ENCODE results near the gene CHRNB1.
A peak's percentile ranks its signal among the peaks of the same experiment; 100 is the strongest.

The CHRNB1 gene

GRCh38 chr17:7415784-7416183 lies 29.1 kb upstream of the CHRNB1 start:
- DNase-seq = no peak

DNA sequence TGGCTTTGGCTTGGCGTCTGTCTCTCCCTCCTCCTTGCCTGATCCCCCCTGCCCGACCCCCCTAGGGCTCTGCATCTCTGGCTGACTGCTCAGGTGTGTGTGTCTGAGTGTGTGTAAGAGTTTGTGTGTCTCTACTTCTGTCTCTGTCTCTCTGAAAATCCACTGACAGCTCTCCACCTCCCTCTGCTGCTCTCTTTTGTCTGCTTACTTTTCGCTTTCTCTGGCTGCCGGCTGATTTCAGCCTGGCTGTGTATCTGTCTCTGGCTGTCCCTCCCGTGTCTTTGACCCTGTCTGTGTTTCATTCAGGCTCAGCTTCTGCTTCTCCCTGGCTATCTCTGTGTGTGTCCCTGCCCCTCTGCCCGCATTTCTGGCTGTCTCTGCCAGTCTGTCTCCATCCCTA lies 28.5 kb upstream of the CHRNB1 start:
- DNase-seq = no peak

DNA sequence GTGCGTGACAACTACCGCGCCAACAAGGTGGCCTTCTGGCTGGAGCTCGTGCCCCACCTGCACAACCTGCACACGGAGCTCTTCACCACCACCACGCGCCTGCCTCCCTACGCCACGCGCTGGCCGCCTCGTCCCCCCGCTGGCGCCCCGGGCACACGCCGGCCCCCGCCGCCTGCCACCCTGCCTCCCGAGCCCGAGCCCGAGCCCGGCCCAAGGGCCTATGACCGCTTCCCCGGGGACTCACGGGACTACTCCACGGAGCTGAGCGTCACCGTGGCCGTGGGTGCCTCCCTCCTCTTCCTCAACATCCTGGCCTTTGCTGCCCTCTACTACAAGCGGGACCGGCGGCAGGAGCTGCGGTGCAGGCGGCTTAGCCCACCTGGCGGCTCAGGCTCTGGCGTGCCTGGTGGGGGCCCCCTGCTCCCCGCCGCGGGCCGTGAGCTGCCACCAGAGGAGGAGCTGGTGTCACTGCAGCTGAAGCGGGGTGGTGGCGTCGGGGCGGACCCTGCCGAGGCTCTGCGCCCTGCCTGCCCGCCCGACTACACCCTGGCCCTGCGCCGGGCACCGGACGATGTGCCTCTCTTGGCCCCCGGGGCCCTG lies 27.7 kb upstream of the CHRNB1 start:
- DNase-seq = no peak

DNA sequence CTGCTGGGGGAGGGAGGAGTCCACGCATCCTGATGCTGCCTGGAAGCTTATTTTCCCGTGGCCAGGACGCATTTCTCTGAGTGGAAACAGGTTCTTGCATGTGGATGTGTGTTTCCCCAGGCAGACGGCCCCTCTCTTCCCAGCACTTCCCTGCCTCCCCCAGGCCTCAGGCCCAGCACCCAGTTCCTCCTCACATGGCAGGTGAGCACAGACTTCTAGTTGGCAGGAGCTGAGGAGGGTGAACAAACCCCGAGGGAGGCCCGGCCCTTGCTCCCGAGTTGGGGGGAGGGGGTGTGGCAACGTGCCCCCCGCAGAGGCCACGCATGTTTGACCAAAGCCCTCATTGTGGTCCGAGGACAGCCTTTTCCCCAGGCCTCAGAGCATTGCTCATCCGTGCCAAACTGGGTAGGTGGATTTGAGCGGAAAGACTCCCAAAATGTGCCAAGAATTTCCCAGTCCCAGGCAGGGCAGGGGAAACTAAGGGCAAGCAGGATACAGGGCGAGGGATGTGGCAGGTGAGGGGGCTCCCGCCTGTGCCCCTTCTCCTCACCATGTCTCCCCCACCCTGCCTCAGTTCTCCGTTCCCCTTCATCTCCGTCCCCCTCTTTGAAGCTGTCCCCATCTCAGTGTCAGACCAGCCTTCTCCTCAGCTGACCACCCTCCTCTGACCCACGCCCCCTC lies 26.2 kb upstream of the CHRNB1 start:
- DNase-seq = no peak

DNA sequence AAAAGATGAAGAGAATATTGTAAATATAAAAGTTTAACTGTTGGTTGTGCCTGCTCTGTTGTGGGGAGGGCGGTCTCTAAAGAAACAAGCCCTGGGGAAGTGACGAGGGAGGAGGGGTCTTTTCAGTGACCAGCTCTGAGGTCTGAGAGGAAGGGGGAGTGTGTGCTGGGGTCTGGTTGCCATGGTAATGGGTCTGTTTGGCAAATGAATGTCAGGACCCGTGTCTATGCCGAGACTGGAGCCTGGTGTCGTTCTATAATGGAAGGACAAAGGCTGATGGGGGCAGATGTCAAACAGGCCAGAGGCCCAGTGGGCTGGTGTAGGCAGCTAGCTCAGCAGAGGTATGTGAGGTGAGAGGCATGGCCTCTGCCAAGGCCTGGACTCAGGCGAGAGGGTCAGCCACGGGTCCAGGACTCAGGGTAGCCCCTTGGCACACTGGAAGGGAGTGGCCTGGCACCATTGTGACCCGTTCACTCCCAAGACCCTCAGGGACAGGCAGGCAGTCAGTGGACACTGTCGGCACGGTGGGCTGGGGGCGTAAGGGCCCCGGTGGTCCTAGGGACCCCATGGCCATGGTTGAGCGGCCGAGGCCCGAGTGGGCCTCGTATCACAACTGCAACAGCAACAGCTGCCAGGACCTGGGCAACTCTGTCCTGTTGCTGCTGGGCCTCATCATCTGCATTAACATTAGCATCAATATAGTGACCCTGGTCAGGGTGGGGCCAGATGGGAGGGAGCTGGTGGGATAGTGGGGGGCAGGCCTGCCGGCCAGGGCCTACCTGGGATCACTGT lies 24.8 kb upstream of the CHRNB1 start, which contains the start of gene SPEM1:
SPEM1 (plus strand) TSS at position 506 of the 792 bp plus-strand sequence; CDS start at position 567, 61 bp downstream.
- DNase-seq = no peak

DNA sequence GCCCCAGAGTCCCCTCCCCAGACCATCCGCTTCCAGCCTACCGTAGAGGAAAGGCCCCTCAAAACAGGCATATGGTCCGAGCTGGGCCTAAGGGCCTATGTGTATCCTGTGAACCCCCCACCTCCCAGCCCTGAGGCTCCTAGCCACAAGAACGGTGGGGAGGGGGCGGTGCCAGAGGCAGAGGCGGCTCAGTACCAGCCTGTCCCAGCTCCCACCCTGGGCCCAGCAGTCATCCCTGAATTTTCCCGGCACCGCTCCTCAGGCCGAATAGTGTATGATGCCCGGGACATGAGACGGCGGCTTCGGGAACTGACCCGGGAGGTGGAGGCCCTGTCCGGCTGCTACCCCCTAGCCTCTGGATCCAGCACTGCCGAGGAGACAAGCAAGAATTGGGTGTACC lies 23.7 kb upstream of the CHRNB1 start:
- DNase-seq = no peak

DNA sequence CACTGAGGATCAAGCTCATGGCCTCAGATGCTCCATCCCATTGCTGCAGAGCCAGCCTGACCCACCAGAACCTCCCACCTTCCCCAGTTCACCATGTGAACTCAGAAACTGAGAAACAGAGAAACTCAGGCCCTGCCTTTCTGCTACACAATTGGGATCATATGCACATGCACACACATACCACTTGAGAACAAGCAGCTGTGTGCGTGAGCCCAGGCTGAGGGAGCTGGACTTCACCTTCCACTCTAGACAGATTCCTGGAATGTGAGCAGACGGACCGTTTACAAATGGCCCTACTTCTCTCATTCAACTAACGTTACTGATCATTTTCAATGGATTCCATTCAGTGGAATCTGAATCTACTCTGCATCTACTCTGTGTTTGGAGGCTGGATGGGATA lies 21.2 kb upstream of the CHRNB1 start:
- no peak for DNase-seq

DNA sequence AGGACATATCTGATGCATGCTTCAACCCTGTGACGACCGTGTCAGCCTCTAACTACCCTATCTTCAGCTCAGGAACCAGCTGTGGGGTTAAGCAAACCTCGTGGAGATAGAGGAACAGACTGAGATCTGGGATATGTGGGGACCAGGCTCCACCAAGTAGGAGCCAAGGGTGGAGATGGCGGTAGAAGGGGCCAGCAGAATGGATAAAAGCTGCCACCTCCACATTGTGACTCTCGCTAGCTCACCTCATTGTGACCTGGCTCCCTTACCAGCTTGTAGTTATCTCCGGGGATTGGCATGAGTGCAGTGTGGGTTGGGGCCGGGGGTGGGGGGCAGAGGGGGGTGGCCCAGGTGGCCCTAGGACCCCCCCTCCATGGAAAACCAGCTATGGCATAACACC lies 19.5 kb upstream of the CHRNB1 start, which contains the start of gene SPEM2:
SPEM2 (plus strand) TSS at position 301 of the 400 bp plus-strand sequence; CDS start at position 374, 73 bp downstream.
- DNase-seq = no peak

DNA sequence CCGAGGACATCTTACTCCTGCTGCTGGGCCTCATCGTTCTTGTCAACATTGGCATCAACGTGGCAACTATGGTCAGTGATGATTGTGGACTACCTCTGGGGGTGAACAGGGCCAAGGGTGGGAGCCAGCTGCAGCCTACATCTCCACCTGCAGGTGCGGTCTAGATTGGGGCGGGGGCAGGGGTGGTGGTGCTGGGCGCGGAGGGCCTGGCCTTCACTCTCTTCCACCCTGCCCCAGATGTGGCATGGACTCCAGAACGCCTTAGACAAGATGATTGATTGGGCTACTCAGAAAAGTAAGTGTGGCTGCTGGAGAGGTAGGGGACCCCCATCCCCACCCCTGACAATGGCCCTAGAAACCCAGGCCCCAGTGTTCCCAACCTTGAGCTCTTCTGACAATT lies 19.1 kb upstream of the CHRNB1 start:
- DNase-seq = no peak

DNA sequence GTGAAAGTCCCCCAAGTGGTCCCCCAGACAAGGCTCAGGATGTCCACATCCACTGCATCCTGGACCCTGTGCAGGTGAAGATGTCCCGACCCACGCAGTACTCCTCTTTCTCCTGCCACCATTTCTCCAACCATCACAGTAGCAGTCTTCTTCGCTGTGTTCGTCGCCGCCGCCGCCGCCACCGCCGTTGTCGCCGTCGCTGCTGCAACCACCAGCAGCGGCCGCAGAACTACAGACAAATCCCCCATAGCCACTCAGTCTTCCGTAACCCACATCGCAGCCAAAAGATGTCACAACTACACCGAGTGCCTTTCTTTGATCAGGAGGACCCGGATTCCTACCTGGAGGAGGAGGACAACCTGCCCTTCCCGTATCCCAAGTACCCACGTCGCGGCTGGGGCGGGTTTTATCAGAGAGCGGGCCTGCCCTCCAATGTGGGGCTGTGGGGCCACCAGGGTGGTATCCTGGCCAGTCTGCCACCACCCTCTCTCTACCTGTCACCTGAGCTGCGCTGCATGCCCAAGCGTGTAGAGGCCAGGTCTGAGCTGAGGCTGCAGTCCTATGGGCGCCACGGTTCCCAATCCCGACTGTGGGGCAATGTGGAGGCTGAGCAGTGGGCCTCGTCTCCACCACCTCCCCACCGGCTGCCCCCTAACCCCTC lies 18.5 kb upstream of the CHRNB1 start:
- DNase-seq = no peak

DNA sequence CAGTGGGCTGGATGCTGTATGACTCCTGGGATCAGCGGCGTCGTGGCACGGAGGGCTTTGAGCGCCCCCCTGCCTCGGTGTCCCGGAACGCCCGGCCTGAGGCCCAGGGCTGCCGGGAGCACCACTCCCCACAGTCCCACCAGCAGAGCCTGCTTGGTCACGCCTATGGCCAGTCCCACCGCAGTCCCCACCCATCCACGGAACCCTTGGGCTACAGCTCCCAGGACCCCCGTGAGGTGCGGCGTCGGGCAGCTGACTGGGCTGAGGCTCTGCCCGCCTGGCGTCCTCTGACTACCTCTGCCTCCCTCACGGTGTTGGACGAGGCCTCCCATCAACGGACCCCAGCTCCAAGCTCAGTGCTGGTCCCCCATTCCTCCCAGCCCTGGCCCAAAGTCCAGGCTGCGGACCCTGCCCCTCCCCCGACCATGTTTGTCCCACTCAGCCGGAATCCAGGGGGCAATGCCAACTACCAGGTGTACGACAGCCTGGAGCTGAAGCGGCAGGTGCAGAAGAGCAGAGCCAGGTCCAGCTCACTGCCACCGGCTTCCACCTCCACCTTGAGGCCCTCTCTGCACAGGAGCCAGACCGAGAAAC lies 17.9 kb upstream of the CHRNB1 start:
- no peak for DNase-seq

DNA sequence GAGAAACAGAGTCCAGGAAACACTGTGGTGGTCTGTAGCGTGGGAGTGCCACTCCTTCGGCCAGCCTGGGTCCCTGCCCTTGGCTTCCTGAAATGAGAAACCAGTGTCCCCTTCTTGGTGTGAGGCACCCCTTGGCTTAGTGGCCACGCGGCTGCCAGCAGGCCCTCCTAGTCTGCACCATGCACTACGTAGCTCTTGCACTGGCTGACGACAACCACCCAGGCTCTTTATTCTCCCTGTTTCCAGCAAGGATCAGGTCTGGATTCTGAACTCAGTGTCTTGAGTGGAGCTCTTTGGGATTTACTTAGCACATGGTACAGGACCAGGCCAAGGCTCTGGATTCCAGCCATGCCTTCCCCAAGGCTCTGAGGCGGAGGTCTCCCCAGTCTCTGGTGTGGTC lies 17.3 kb upstream of the CHRNB1 start:
- DNase-seq = no peak

DNA sequence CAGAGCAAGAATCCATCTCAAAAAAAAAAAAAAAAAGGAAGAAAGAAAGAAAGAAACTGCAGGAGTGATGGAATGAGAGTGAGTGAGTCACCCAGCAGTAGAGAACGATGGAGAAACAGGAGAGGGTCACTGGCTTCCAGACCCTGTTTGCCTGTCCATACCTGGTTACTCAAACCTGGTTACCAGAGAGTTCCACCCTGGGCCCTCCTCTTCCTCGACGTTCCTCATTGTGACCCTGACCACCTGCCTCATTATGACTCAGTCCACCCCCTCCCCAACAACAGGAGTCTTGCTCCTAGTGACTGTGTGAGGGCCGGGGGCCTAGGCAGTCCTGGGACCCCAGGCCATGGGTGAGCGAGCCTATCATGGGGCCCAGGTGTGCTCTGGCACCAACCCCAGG lies 16.3 kb upstream of the CHRNB1 start, which contains the start of gene SPEM3:
SPEM3 (plus strand) TSS at position 301 of the 400 bp plus-strand sequence; CDS start at position 347, 46 bp downstream.
- no peak for DNase-seq

- DNase-seq = no peak
Observed at GRCh38 chr17:7429722-7430121, 15.1 kb upstream of the CHRNB1 start.

DNA sequence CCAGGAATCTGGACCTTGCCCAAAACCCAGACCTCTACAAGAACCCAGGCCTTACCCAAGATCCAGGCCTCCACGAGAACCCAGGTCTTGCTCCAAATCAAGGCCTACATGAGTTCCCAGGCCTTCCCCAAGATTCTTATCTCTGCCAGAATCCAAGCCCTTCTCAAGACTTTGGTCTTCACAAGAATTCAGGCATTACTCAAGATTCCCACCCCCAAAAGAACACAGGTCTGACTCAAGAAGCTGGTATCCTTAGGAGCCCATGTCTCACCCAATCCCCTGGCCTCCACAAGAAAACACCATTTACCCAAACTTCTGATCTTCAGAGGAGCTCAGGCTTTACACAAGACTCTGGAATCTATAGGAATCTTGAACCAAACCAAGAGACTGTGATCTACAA lies 13.6 kb upstream of the CHRNB1 start:
- DNase-seq = no peak

GRCh38 chr17:7432296-7432695 lies 12.6 kb upstream of the CHRNB1 start:
- DNase-seq = no peak

DNA sequence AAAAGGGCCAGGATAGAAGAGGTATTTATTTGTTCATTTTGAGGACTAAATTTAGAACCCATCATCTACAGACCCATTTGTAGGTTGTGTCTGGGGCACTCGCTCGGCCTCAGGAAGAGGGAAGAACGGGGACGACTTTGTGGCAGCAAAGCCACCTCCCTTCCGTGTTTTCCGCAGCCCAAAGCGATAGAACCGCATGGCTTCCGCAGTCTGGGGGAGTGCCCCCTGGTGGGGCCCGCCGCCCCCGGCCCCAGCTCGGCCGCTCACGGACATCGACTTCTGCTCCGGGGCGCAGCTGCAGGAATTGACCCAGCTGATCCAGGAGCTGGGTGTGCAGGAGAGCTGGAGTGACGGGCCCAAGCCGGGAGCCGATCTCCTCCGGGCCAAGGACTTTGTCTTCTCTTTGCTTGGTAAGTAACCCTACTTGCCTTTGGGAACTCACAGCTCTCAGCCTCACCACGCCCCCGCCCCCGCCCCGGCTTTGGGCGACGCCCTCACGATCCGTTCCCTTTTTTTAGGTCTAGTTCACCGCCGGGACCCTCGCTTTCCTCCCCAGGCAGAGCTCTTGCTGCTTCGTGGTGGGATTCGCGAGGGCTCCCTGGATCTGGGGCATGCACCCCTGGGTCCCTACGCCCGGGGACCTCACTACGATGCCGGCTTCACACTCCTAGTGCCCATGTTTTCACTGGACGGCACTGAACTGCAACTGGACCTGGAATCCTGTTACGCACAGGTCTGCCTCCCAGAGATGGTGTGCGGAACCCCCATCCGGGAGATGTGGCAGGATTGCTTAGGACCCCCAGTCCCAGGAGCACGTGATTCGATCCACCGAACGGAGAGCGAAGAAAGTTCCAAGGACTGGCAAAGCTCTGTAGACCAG lies 8.9 kb upstream of the CHRNB1 start:
- peak; percentile 34 for DNase-seq

DNA sequence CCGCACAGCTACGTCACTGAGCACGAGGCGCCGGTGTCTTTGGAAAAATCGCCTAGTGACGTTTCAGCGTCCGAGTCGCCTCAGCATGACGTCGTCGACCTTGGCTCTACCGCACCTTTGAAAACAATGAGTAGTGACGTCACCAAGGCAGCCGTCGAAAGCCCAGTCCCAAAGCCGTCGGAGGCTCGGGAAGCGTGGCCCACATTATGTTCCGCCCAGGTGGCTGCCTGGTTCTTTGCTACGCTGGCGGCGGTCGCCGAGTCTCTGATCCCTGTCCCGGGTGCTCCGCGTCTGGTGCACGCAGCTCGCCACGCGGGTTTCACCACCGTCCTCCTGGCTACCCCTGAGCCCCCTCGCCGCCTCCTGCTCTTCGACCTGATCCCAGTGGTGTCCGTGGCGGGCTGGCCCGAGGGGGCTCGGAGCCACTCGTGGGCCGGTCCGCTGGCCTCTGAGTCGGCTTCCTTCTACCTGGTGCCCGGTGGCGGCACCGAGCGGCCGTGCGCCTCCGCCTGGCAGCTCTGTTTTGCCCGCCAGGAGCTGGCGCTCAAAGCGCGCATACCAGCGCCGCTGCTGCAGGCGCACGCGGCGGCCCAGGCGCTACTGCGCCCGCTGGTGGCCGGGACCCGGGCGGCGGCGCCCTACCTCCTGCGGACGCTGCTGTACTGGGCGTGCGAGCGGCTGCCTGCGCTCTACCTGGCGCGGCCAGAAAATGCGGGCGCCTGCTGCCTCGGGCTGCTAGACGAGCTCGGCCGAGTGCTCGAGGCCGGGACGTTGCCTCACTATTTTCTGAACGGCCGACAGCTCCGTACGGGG lies 8.1 kb upstream of the CHRNB1 start:
- DNase-seq = peak; percentile 72

DNA sequence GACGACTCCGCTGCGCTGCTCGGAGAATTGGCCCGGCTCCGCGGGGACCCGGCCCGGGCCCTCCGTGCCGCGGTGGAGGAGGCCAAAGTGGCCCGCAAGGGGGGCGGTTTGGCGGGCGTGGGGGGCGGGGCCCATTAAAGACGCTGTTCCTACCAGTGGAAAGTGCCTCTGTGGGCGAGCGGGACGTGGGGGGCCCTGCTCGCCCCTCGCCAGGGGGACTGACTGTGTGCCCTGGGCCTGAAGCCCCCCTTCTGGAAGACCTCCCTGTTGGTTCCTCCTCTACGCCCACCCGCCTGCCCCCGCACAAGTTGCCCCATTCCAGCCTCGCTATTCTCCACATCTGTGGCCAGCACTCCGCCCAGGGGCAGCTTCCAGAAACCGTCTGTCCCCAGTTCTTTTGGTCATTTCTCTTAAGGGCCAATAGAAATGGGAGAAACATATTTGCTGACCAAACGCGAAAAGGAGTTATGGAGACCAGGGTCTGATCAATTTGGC lies 7.4 kb upstream of the CHRNB1 start:
- DNase-seq = no peak

GRCh38 chr17:7437950-7438614 lies 6.8 kb upstream of the CHRNB1 start:
- DNase-seq = peak; percentile 37

All from stimulated activated naive CD4-positive, alpha-beta T cell treated with Interleukin-2 at 50 U/mL for 16 hours (primary cell).